Prostate gland (tissue), 2 donors: Measurements from ENCODE around the gene LYPD6B.

ENCODE experiments used
- POLR2A ChIP-seq: fragments of 450-650 bp; IDR thresholded peaks from one replicate; pipeline ENCODE4 v1.6.1; 2016; ENCODE audit warnings: antibody characterized with exemption, mild to moderate bottlenecking
- TF ChIP-seq, protein P1 (sequence below), 4 experiments: fragments of 200-600 bp in 2 of 4; fragments of 450-650 bp in 2 of 4; sonication (generic) in 2 of 4; IDR thresholded peaks; 1 replicate in 3 of 4; 2 replicates in 1 of 4; pipeline ENCODE4 v1.5.1; 2016 to 2019; ENCODE audit warnings: antibody characterized with exemption in 4 of 4, mild to moderate bottlenecking in 2 of 4, moderate library complexity in 2 of 4

- TF ChIP-seq, protein P1, sequence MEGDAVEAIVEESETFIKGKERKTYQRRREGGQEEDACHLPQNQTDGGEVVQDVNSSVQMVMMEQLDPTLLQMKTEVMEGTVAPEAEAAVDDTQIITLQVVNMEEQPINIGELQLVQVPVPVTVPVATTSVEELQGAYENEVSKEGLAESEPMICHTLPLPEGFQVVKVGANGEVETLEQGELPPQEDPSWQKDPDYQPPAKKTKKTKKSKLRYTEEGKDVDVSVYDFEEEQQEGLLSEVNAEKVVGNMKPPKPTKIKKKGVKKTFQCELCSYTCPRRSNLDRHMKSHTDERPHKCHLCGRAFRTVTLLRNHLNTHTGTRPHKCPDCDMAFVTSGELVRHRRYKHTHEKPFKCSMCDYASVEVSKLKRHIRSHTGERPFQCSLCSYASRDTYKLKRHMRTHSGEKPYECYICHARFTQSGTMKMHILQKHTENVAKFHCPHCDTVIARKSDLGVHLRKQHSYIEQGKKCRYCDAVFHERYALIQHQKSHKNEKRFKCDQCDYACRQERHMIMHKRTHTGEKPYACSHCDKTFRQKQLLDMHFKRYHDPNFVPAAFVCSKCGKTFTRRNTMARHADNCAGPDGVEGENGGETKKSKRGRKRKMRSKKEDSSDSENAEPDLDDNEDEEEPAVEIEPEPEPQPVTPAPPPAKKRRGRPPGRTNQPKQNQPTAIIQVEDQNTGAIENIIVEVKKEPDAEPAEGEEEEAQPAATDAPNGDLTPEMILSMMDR (IDR thresholded peaks at IDR 0.05): no peak
- no peak for TF ChIP-seq POLR2A
These were observed 39.7 kb upstream of the LYPD6B start for GRCh38 chr2:148998831-148999200.
